SK-N-SH (cell line): Measurements from ENCODE around the gene NAV1. TPM values are rescaled to one million over a fixed set of nuclear protein-coding genes. Genes with fewer than 3 reads are reported as not detected.

Experiments used
- CTCF ChIA-PET: fragments of 300-600, 350-600 bp; formaldehyde crosslinking; extraction: SDS; loops from one replicate; lab custom pipeline; 2021; lab: Yijun Ruan, JAX
- POLR2A ChIA-PET: fragments of 350-600 bp; sonication (Branson Sonifier 250); formaldehyde crosslinking; extraction: SDS; loops from one replicate; lab custom pipeline; 2020; ENCODE audit warnings: antibody characterized with exemption, inconsistent platforms; lab: Yijun Ruan, JAX
- DNase-seq: peaks from one replicate; pipeline ENCODE4 v3.0.0; 2012
- H2AFZ ChIP-seq: fragments of 200-600 bp; sonication (generic); 2 replicates; pipeline ENCODE4 v1.8.1; 2016; ENCODE audit warnings: antibody characterized with exemption, mild to moderate bottlenecking, low read depth
- H3F3A ChIP-seq: fragments of 200-600 bp; sonication (generic); replicated peaks from 2 replicates; pipeline ENCODE3; 2016; ENCODE audit warnings: antibody characterized with exemption, mild to moderate bottlenecking; ENCODE audit not compliant: insufficient read depth
- H3K27ac ChIP-seq, 2 experiments: fragments of 200-500 bp in 1 of 2; fragments of 200-600 bp in 1 of 2; sonication (Bioruptor generic) in 1 of 2; sonication (generic), shearing (Covaris generic) in 1 of 2; 2 replicates each; pipeline versions ENCODE4 v1.5.1 to v1.6.1; 2014 to 2016; ENCODE audit warnings: low read depth in 2 of 2, inconsistent platforms in 1 of 2, low read length in 1 of 2, mild to moderate bottlenecking in 1 of 2, mixed read lengths in 1 of 2
- H3K27me3 ChIP-seq: fragments of 200-600 bp; sonication (generic), shearing (Covaris generic); 2 replicates; pipeline ENCODE4 v1.6.1; 2016; ENCODE audit warnings: mixed run types; ENCODE audit not compliant: insufficient read depth
- H3K36me3 ChIP-seq, 2 experiments: fragments of 200-500 bp in 1 of 2; fragments of 200-600 bp in 1 of 2; sonication (Bioruptor generic) in 1 of 2; sonication (generic) in 1 of 2; replicated peaks in 1 of 2; 2 replicates each; pipeline versions ENCODE3 to v1.5.1; 2014 to 2016; ENCODE audit warnings: low read length in 1 of 2, mild to moderate bottlenecking in 1 of 2; ENCODE audit not compliant: insufficient read depth in 2 of 2, control insufficient read depth in 1 of 2
- H3K4me1 ChIP-seq, 2 experiments: fragments of 200-500 bp in 1 of 2; fragments of 200-600 bp in 1 of 2; sonication (Bioruptor generic) in 1 of 2; sonication (generic), shearing (Covaris generic) in 1 of 2; 2 replicates each; pipeline versions ENCODE4 v1.5.1 to v1.6.1; 2014 to 2016; ENCODE audit warnings: low read depth in 1 of 2, low read length in 1 of 2, mixed run types in 1 of 2; ENCODE audit not compliant: insufficient read depth in 2 of 2, control insufficient read depth in 1 of 2
- H3K4me2 ChIP-seq: fragments of 200-600 bp; sonication (generic), shearing (Covaris generic); 2 replicates; pipeline ENCODE4 v1.6.1; 2017; ENCODE audit warnings: mixed run types
- H3K4me3 ChIP-seq, 2 experiments: fragments of 200-500 bp in 1 of 2; fragments of 200-600 bp in 1 of 2; sonication (Bioruptor generic) in 1 of 2; sonication (generic), shearing (Covaris generic) in 1 of 2; 2 replicates each; pipeline versions ENCODE4 v1.5.1 to v1.8.1; 2014 to 2016; ENCODE audit warnings: low read depth in 2 of 2, inconsistent platforms in 1 of 2, low read length in 1 of 2, mild to moderate bottlenecking in 1 of 2, mixed read lengths in 1 of 2, moderate library complexity in 1 of 2
- H3K79me2 ChIP-seq: fragments of 200-600 bp; sonication (generic); 2 replicates; pipeline ENCODE4 v1.8.1; 2017; ENCODE audit warnings: mild to moderate bottlenecking; ENCODE audit not compliant: insufficient read depth
- H3K9ac ChIP-seq: fragments of 200-600 bp; sonication (generic); 2 replicates; pipeline ENCODE4 v1.6.1; 2017; ENCODE audit warnings: mixed run types
- H3K9me2 ChIP-seq: fragments of 200-600 bp; sonication (generic); 2 replicates; pipeline ENCODE4 v1.6.1; 2017; ENCODE audit warnings: mixed run types
- H3K9me3 ChIP-seq: fragments of 200-600 bp; sonication (generic); 2 replicates; pipeline ENCODE4 v1.6.1; 2017; ENCODE audit warnings: mixed run types, mild to moderate bottlenecking, moderate library complexity
- H4K20me1 ChIP-seq: fragments of 200-600 bp; sonication (generic); 2 replicates; pipeline ENCODE4 v1.6.1; 2017; ENCODE audit warnings: mild to moderate bottlenecking, mixed run types; ENCODE audit not compliant: insufficient read depth
- EP300 ChIP-seq, 2 experiments: IDR thresholded peaks; 2 replicates each; pipeline versions ENCODE4 v1.4.0 to v1.6.1; 2012; ENCODE audit warnings: borderline replicate concordance in 1 of 2, low read depth in 1 of 2, low read length in 1 of 2
- EZH2phosphoT487 ChIP-seq: fragments of 200-600 bp; sonication (generic); IDR thresholded peaks from 2 replicates; pipeline ENCODE4 v1.6.1; 2017; ENCODE audit warnings: low read depth, mixed run types, mild to moderate bottlenecking, antibody characterized with exemption, moderate library complexity, borderline replicate concordance
- FOSL2 ChIP-seq: IDR thresholded peaks from 2 replicates; pipeline ENCODE4 v1.4.0; 2012; ENCODE audit warnings: low read depth, mild to moderate bottlenecking, moderate library complexity, borderline replicate concordance
- FOXJ3 ChIP-seq: sonication (generic); formaldehyde crosslinking; IDR thresholded peaks from 2 replicates; pipeline ENCODE4 v1.5.1; 2020; ENCODE audit warnings: mild to moderate bottlenecking, missing genetic modification reagents
- FOXM1 ChIP-seq: IDR thresholded peaks from 2 replicates; pipeline ENCODE4 v1.4.0; 2012; ENCODE audit warnings: low read depth, mild to moderate bottlenecking
- MXI1 ChIP-seq: IDR thresholded peaks from 2 replicates; pipeline ENCODE4 v1.6.1; 2012; ENCODE audit warnings: mild to moderate bottlenecking, low read depth, low read length, improper control_type of control experiment
- POLR2AphosphoS5 ChIP-seq: IDR thresholded peaks from 2 replicates; pipeline ENCODE4 v1.6.1; 2012; ENCODE audit warnings: low read depth, low read length
- RAD21 ChIP-seq: IDR thresholded peaks from 2 replicates; pipeline ENCODE4 v1.6.1; 2012; ENCODE audit warnings: mild to moderate bottlenecking, low read length
- RCOR1 ChIP-seq: fragments of 150-350 bp; IDR thresholded peaks from 2 replicates; pipeline ENCODE4 v1.6.1; 2017; ENCODE audit warnings: antibody characterized with exemption, low read length
- RFX5 ChIP-seq: IDR thresholded peaks from 2 replicates; pipeline ENCODE4 v1.6.1; 2012; ENCODE audit warnings: mild to moderate bottlenecking, improper control_type of control experiment, low read length
- RXRA ChIP-seq: IDR thresholded peaks from 2 replicates; pipeline ENCODE4 v1.4.0; 2012; ENCODE audit warnings: low read depth, mild to moderate bottlenecking, borderline replicate concordance
- TAF1 ChIP-seq: IDR thresholded peaks from 2 replicates; pipeline ENCODE4 v1.6.1; 2012; ENCODE audit warnings: low read depth, mild to moderate bottlenecking, low read length, moderate library complexity, borderline replicate concordance
- TCF12 ChIP-seq: IDR thresholded peaks from 2 replicates; pipeline ENCODE4 v1.4.0; 2012
- TEAD4 ChIP-seq: IDR thresholded peaks from 2 replicates; pipeline ENCODE4 v1.4.0; 2012; ENCODE audit warnings: mild to moderate bottlenecking, borderline replicate concordance; ENCODE audit not compliant: insufficient read depth
- WGBS: methylation state at CpG from one replicate; pipeline ENCODE4 v1.1.6; 2017; ENCODE audit warnings: low lambda C conversion rate; 5-methylcytosine and 5-hydroxymethylcytosine counted together
- polyA plus RNA-seq, 3 experiments: library from polyadenylated mRNA; depleted of rRNA; stranded (reverse); fragments of >200 nt; gene quantifications; 2 replicates each; pipeline ENCODE4 v1.2.3, GENCODE V29; 2012
- TF ChIP-seq, protein P1 (sequence below): IDR thresholded peaks from 2 replicates; pipeline ENCODE4 v1.6.1; 2012; ENCODE audit warnings: mild to moderate bottlenecking, low read depth, low read length, moderate library complexity
- TF ChIP-seq, protein P2 (sequence below): fragments of 150-350 bp; IDR thresholded peaks from 2 replicates; pipeline ENCODE4 v1.6.1; 2017; ENCODE audit warnings: antibody characterized with exemption, low read length, low read depth, borderline replicate concordance
- TF ChIP-seq, protein P3 (sequence below): IDR thresholded peaks from 2 replicates; pipeline ENCODE4 v1.4.0; 2012; ENCODE audit warnings: low read depth

The NAV1 gene
- polyA plus RNA-seq, 1 of the 3 experiments (the other 2 are of a cell fraction): 16.1 TPM

DNA sequence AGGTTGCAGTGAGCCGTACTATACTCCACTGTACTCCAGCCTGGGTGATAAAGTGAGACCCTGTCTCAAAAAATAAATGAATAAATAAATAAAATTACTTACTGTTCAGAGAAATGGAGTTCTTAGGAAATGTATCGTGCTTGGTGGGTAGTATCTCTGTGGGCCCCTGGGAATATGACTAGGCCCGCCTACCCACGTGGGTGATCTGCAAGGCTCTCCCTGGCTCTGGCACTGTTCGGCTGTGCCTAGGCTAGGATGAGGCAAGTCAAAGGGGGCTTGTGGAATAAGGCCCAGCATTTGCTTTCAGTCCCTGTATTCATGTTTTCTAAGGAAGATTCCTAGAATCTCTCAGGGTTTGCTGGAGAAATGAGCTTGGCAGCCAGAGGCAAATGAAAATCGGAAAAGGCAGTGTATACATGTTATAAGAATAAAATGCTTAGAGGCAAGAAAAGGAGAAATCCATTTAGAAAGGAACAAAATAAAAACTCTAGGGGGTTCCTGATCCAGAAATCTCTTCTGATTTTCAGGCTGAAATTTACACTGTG lies 27.5 kb upstream of the NAV1 start:
- Histone ChIP-seq H3K4me1 (peaks cover 14 to 17% of the 10 kb centered on the region in 2 experiments; a peak in 2 of 4 replicates), H3K27ac (no peak overlapping the region), H3K9ac (no peak overlapping the region), H3K9me2 (no peaks in the 10 kb centered on the region), H4K20me1 (no peaks in the 10 kb centered on the region), H2AFZ (no peak overlapping the region; the same call in 1 of the 2 replicates), H3K4me3 (no peak overlapping the region), H3F3A (peaks cover under 1% of the 10 kb centered on the region), H3K36me3 (no peaks in the 10 kb centered on the region), H3K79me2 (peaks cover 11% of the 10 kb centered on the region), H3K27me3 (no peaks in the 10 kb centered on the region), H3K9me3 (no peaks in the 10 kb centered on the region), H3K4me2 (no peak overlapping the region)
- no peak for DNase-seq
- 74% methylated on average over 6 of the region's 6 CpGs for WGBS
- ChIA-PET POLR2A (no interaction called here), CTCF (interaction anchor here (0.7 to 31.9 kb wide), 24 partner anchors 9 to 316 kb away, joined by 3 to 860 read pairs (median 13); partner anchors contain the start of genes NAV1 and PHLDA3)
- TF ChIP-seq RAD21: no peak

DNA sequence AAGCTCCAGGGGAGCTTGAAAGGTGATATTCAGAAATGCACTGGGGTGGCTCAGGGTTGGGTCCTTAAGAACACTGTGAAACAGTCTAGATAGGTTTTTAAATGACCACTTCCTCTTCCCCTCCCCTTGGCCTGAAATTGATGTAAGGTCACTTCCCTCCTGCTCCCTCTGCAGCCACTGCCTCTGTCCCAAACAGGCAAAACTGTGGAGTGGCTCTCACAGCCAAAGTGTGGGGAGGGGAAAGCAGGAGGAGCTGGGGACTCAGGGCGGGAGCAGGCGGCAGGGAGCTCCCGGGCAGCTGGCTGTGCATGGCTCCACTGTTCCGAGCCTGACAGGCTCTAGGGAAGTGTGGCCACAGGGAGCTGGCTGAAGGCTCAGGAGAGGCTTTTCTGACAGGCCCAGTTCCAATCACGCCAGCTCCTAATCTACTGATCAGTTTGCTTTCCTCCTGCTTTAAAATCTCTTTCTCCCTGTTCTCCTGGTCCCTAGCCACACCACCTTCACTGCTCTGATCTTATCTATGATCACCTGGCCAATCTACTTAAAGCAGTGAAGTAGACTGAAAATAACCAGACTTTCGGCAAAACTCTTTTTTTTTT lies 26.9 kb upstream of the NAV1 start:
- Histone ChIP-seq H3K79me2 (peaks cover 7% of the 10 kb centered on the region), H3K27ac (no peak overlapping the region), H3K9me3 (no peaks in the 10 kb centered on the region), H3K4me2 (no peak overlapping the region), H3F3A (no peaks in the 10 kb centered on the region), H3K4me1 (peaks cover 14 to 15% of the 10 kb centered on the region in 2 experiments; a peak in 2 of 4 replicates), H3K4me3 (no peak overlapping the region), H3K36me3 (no peaks in the 10 kb centered on the region), H3K27me3 (no peaks in the 10 kb centered on the region), H3K9ac (no peak overlapping the region), H2AFZ (no peak overlapping the region; the same call in 1 of the 2 replicates), H3K9me2 (no peaks in the 10 kb centered on the region), H4K20me1 (no peaks in the 10 kb centered on the region)
- CTCF ChIA-PET: interaction anchor here (0.6 to 31.9 kb wide), 52 partner anchors 9 to 419 kb away, joined by 3 to 860 read pairs (median 7); partner anchors contain the start of genes IPO9, NAV1 and PHLDA3
- POLR2A ChIA-PET: no interaction called here
- WGBS: 90% methylated on average over 4 of the region's 6 CpGs
- DNase-seq: peak; percentile 44
- TF ChIP-seq RXRA: no peak
- TF ChIP-seq, protein P1, sequence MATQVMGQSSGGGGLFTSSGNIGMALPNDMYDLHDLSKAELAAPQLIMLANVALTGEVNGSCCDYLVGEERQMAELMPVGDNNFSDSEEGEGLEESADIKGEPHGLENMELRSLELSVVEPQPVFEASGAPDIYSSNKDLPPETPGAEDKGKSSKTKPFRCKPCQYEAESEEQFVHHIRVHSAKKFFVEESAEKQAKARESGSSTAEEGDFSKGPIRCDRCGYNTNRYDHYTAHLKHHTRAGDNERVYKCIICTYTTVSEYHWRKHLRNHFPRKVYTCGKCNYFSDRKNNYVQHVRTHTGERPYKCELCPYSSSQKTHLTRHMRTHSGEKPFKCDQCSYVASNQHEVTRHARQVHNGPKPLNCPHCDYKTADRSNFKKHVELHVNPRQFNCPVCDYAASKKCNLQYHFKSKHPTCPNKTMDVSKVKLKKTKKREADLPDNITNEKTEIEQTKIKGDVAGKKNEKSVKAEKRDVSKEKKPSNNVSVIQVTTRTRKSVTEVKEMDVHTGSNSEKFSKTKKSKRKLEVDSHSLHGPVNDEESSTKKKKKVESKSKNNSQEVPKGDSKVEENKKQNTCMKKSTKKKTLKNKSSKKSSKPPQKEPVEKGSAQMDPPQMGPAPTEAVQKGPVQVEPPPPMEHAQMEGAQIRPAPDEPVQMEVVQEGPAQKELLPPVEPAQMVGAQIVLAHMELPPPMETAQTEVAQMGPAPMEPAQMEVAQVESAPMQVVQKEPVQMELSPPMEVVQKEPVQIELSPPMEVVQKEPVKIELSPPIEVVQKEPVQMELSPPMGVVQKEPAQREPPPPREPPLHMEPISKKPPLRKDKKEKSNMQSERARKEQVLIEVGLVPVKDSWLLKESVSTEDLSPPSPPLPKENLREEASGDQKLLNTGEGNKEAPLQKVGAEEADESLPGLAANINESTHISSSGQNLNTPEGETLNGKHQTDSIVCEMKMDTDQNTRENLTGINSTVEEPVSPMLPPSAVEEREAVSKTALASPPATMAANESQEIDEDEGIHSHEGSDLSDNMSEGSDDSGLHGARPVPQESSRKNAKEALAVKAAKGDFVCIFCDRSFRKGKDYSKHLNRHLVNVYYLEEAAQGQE: no peak
- TF ChIP-seq EP300 (IDR thresholded peaks at IDR 0.05; ENCODE audit: borderline replicate concordance in 1 of 2, low read depth in 1 of 2, low read length in 1 of 2): no peak
- no peak for TF ChIP-seq FOXM1
- TF ChIP-seq POLR2AphosphoS5: no peak
- no peak for TF ChIP-seq EZH2phosphoT487
- no peak for TF ChIP-seq FOSL2
- no peak for TF ChIP-seq MXI1
- TF ChIP-seq, protein P2, sequence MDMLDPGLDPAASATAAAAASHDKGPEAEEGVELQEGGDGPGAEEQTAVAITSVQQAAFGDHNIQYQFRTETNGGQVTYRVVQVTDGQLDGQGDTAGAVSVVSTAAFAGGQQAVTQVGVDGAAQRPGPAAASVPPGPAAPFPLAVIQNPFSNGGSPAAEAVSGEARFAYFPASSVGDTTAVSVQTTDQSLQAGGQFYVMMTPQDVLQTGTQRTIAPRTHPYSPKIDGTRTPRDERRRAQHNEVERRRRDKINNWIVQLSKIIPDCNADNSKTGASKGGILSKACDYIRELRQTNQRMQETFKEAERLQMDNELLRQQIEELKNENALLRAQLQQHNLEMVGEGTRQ: no peak
- no peak for TF ChIP-seq RCOR1
- TF ChIP-seq RFX5: no peak
- no peak for TF ChIP-seq TEAD4
- TF ChIP-seq TCF12: no peak
- no peak for TF ChIP-seq TAF1
- TF ChIP-seq, protein P3, sequence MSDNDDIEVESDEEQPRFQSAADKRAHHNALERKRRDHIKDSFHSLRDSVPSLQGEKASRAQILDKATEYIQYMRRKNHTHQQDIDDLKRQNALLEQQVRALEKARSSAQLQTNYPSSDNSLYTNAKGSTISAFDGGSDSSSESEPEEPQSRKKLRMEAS: no peak
- no peak for TF ChIP-seq FOXJ3 (CRISPR knock-in tag)
